22Rv1 (cell line): Measurements from ENCODE around the gene PID1.

Source experiments
- H3K27ac ChIP-seq: fragments of 450-650 bp; 2 replicates; pipeline ENCODE4 v1.5.1; 2017
- ZFX ChIP-seq: fragments of 450-650 bp; IDR thresholded peaks from 2 replicates; pipeline ENCODE4 v1.6.1; 2017; ENCODE audit warnings: antibody characterized with exemption, borderline replicate concordance
- TF ChIP-seq, protein P1 (sequence below): fragments of 450-650 bp; IDR thresholded peaks from 2 replicates; pipeline ENCODE4 v1.5.1; 2017; ENCODE audit warnings: mild to moderate bottlenecking

The PID1 gene

DNA sequence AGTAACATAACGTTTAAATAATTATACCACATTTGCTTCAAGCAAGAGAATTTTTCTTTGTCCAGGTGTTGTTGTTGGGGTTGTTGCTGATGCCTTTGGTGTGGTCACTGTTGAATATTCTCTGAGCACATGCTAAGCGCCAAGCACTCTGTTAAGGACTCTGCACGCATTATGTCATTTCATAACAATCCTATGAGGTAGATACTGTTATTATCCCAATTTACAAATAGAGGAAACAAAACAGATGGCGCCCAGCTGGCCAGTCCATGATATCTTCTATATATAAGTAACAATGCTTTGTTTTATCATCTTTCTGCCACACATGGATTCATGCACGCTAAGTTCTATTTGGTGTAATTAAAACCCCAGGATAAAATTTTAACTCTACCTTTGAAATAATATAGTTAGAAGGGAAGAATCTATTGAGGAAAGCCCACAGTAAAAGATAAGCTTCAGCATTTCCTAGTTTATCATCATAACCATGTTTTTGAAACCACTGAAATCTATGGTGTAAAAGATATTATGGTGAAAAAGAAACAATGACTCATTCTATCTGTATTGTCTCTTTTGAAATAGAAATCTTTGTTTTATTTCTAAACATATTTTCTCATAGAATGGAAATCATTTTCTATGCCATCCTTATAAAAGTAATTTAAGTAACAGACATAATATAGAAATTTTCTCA lies 199.7 kb downstream of the PID1 start:
- TF ChIP-seq, protein P1, sequence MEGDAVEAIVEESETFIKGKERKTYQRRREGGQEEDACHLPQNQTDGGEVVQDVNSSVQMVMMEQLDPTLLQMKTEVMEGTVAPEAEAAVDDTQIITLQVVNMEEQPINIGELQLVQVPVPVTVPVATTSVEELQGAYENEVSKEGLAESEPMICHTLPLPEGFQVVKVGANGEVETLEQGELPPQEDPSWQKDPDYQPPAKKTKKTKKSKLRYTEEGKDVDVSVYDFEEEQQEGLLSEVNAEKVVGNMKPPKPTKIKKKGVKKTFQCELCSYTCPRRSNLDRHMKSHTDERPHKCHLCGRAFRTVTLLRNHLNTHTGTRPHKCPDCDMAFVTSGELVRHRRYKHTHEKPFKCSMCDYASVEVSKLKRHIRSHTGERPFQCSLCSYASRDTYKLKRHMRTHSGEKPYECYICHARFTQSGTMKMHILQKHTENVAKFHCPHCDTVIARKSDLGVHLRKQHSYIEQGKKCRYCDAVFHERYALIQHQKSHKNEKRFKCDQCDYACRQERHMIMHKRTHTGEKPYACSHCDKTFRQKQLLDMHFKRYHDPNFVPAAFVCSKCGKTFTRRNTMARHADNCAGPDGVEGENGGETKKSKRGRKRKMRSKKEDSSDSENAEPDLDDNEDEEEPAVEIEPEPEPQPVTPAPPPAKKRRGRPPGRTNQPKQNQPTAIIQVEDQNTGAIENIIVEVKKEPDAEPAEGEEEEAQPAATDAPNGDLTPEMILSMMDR: no peak
- TF ChIP-seq ZFX: no peak
- no peak overlapping the region for H3K27ac ChIP-seq

DNA sequence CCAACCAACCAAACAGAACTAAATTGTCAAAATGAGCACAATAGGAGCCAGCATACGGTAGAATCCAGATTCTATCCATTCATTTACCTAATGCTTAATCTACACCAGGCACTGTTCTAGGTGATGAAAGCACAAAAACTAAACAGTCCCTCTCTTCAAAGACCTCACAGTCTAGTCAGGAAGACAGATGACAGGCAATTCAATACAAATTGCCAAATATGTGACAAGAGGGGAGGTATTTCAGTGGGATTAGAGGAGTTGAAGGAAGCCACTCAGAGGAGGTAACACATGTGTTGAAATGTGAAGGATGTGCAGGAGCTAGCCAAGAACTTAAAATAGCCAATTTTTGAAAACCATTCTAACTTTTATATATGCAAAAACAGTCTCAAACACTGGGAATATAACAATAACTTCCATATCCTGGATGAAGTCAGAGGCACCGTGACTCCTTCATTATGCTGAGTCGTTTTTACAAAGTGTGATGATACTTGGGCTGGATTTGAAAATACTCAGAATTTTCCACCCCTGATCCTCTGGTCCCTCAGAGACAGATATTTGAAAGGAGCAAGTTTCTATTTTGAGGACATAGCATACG lies 204.9 kb downstream of the PID1 start:
- TF ChIP-seq, protein P1: no peak
- no peak for TF ChIP-seq ZFX
- no peak overlapping the region for H3K27ac ChIP-seq

DNA sequence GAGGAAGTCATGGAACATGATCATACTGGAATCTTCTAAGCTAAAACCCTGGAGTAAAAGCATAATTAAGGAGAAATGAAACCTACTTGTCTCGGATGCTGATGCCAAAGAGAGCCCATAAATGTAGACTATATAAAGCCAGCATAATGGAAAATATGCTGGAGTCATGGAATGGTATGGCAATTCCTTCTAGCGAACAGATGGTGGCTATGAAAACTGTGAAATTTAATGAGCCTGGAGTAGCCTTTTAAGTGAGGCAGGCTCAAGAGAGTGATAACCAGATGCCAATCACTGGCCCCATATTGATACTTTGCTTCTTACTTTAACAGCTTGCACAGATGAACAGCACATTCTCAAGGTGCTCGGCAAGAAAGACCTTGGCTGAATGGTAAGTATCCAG lies 206.3 kb downstream of the PID1 start:
- H3K27ac ChIP-seq: no peak overlapping the region
- TF ChIP-seq ZFX: no peak
- TF ChIP-seq, protein P1: no peak

DNA sequence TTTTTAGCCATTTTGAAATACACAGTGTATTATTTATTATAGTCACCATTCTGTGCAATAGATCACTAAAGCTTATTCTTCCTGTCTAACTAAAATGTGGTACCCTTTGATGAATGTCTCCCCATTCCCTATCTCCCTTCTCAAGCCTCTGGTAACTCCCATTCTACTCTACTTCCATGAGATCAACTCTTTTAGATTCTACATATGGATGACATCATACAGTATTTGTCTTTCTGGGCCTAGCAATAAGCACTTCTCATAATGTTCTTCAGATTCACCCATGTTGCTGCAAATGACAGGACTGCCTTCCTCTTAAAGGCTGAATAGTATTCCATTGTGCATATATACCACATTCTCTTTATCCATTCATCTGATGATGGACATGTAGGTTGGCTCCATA lies 210.9 kb downstream of the PID1 start:
- TF ChIP-seq ZFX: no peak
- TF ChIP-seq, protein P1: no peak
- H3K27ac ChIP-seq: no peak overlapping the region

DNA sequence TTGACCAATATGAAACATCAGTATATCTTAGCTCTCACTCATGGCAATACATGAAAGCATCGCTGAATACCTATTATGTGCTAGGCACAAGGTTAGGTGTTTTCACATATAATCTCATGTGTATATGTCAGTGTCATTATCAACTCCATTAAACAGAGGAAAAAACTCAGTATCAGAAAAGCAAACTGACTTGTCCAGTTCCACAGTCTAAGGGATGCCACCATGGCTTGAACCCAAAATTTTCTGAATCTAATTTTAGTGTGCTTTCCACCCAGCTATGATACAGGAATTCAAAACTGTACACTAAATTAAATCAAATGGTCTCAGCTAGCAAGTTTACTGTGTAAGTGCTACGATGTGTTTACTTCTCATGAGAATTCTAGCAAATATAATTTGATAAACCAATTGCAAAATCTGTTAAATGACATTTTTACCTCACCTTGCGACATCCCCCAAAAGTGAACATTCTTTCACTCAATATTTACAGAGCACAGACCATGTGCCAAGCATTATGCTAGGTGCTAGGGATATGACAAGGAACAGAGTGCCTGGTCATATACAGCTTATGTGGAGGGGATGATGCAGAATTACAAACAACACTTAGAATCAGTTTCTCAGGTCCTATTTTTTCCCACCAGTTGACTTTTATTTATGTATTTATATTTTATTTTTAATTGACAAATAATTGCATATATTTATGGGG lies 211.6 kb downstream of the PID1 start:
- no peak overlapping the region for H3K27ac ChIP-seq
- TF ChIP-seq ZFX: no peak
- TF ChIP-seq, protein P1: no peak

DNA sequence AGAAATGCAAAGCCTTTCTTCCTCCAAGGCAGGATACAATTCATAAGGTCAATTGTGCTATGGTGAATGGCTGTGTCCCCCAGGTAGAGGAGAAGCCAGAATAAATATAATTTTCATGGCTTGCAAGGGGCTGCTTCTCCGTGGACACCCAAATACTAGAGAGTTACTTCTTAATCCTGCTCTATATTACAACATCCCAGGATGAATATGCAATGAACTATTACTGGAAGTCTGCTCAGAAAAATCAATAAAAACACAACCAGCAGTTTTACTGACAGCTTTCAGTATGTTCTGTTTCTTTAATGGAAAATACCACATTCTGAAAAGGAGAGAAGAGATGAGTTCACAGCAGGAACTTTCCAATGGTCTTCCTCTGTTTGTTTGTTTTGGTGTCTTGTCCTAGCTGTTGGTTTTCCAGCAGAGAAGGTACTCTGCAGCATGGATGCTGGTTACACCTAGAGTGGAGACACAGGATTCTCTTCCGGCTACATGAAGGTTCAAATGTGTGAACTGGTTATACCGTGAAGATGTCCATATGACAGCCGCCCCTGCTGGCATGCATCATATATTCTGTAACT lies 213.0 kb downstream of the PID1 start:
- TF ChIP-seq ZFX: no peak
- TF ChIP-seq, protein P1: no peak
- no peak overlapping the region for H3K27ac ChIP-seq
